Activated effector memory CD4-positive, alpha-beta T cell treated with Interleukin-2 at 50 U/mL for 16 hours (primary cell): ENCODE results near the gene PRKCA.
"Not testable (repeated sequence)": the region's sequence is repeated elsewhere in the genome, so short reads cannot be mapped to it uniquely, and the experiment has no call there.

Experiments used
- DNase-seq: peaks from one replicate; pipeline ENCODE4 v3.0.0-alpha.2; 2020

PRKCA gene

GRCh38 chr17:66585472-66585871 lies 283.1 kb downstream of the PRKCA start:
- DNase-seq = no peak

- DNase-seq = no peak
Observed at GRCh38 chr17:66589892-66590291, 287.5 kb downstream of the PRKCA start.

GRCh38 chr17:66593116-66593515 lies 290.7 kb downstream of the PRKCA start:
- no peak for DNase-seq

- DNase-seq = no peak
Observed at GRCh38 chr17:66595893-66596292, 293.5 kb downstream of the PRKCA start.

- no peak for DNase-seq
Observed at GRCh38 chr17:66602659-66603384, 300.4 kb downstream of the PRKCA start.

- DNase-seq = no peak
Observed at GRCh38 chr17:66604376-66604775, 302.0 kb downstream of the PRKCA start.

- no peak for DNase-seq
Observed at GRCh38 chr17:66605541-66605940, 303.1 kb downstream of the PRKCA start.

GRCh38 chr17:66610361-66611133 lies 308.1 kb downstream of the PRKCA start:
- no peak for DNase-seq

- no peak for DNase-seq
Observed at GRCh38 chr17:66611397-66611796, 309.0 kb downstream of the PRKCA start.

- DNase-seq = no peak
Observed at GRCh38 chr17:66612993-66613392, 310.6 kb downstream of the PRKCA start.

- no peak for DNase-seq
Observed at GRCh38 chr17:66614469-66614868, 312.1 kb downstream of the PRKCA start.

GRCh38 chr17:66619206-66619605 lies 316.8 kb downstream of the PRKCA start:
- no peak for DNase-seq

GRCh38 chr17:66620528-66620927 lies 318.1 kb downstream of the PRKCA start:
- no peak for DNase-seq

GRCh38 chr17:66624630-66625029 lies 322.2 kb downstream of the PRKCA start:
- DNase-seq = not testable (repeated sequence)

- no peak for DNase-seq
Observed at GRCh38 chr17:66625311-66625767, 322.9 kb downstream of the PRKCA start.

- DNase-seq = no peak
Observed at GRCh38 chr17:66627985-66628384, 325.6 kb downstream of the PRKCA start.

- DNase-seq = no peak
Observed at GRCh38 chr17:66629762-66630161, 327.3 kb downstream of the PRKCA start.

- DNase-seq = no peak
Observed at GRCh38 chr17:66630379-66630778, 328.0 kb downstream of the PRKCA start.

- no peak for DNase-seq
Observed at GRCh38 chr17:66630828-66631472, 328.5 kb downstream of the PRKCA start.

- DNase-seq = no peak
Observed at GRCh38 chr17:66632731-66633130, 330.3 kb downstream of the PRKCA start.

- no peak for DNase-seq
Observed at GRCh38 chr17:66633317-66633965, 331.0 kb downstream of the PRKCA start.

- DNase-seq = no peak
Observed at GRCh38 chr17:66634193-66634592, 331.8 kb downstream of the PRKCA start.

- no peak for DNase-seq
Observed at GRCh38 chr17:66635386-66636045, 333.1 kb downstream of the PRKCA start.
